DMS79 treated with DMSO at 0.1 percent for 48 hours (cell line): Measurements from ENCODE around the gene RNASE12.
"Not testable (repeated sequence)": the region's sequence is repeated elsewhere in the genome, so short reads cannot be mapped to it uniquely, and the experiment has no call there.

Experiments used
- DNase-seq: peaks from one replicate; lab custom pipeline; 2025; lab: John Stamatoyannopoulos, UW

RNASE12 gene

DNA sequence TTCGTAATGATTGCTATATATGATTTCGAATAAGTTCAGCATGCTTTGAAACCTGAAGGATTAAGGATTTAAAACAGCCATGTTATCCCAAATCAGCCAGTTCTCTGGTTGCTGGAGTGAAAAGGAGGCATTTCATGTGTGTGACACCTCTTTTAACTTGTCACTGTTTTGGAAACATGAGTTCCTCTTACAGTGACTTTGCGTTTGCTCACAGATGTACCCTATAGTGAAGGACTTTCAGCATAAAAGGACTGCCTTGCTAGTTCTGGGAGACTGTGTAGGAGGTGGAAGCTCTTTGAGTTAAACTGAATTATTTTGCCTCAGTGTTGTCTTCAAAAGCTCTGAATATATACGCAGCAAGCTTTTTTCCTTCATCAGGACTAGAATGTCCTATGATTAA, 10.9 kb downstream of the RNASE12 start:
- DNase-seq = no peak

DNA sequence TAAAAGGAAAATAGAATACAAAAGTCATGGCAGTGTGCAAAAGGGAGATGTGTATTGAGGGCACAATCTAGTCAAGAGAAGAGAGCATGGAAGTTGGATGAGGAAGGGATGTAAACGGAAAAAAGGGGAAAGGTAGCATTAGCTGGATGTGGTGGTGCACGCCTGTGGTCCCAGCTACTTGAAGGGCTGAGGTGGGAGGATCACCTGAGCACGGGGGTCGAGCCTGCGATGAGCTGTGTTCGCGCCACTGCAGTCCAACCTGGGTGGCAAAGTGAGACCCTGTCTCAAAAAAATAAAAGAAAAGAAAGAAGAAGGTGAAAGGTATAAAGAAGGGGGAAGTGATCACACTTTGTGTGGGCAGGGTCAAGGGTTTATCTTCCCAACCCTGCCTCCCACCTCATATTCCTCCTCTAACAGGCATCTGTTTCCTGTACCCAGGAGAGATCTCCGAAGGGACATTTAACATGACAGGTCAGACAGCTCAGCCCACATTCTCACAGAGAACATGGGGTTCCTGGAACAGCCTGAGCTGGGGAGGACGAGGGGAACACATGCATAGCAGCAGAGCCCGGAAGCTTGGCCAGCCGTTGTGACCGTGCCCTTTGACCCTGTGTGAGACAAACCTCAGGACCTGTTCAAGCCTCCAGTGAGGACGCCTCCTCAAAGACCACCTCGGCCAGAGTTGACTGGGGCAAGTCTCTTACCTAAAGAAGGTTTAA, 12.2 kb downstream of the RNASE12 start:
- DNase-seq = no peak

DNA sequence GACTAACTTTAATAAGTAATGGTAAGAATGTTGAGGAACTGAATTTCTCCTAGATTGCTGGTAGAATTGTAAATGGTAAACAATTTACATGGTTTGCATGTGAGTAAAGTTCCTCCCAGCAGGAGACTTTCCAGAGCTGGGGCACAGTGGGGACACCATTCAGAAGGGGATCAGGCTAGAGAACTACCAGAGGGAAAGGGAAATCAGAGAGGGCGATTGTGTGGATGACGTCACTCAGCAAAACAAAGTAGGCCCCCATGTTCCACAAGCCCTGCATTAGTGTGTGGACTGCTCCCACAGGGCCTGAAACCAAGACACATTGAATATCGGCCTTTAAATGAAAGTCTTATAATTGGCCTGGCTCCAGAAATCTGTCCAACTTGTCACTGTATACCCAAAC, 12.9 kb downstream of the RNASE12 start:
- no peak for DNase-seq

DNA sequence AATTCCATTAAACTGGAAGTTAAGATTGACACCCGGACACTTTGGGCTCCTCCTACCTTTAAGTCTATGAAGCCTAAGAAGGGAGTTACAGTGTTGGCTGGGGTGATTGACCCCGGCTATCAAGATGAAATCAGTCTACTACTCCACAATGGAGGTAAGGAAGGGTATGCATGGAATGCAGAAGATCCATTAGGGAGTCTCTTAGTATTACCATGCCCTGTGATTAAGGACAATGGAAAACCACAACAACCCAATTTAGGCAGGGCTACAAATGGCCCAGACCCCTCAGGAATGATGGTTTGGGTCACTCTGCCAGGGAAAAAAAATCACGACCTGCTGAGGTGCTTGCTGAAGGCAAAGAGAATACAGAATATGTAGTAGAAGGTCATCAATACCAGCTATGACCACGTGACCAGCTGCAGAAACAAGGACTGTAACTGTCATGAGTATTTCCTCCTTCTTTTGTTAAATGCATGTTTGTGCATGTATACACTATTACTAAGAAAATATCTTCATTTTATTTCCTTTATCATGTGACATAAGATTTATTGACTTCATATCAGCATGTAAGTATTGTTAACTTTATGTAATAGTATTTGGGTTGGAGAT, 18.7 kb downstream of the RNASE12 start:
- DNase-seq = not testable (repeated sequence)

DNA sequence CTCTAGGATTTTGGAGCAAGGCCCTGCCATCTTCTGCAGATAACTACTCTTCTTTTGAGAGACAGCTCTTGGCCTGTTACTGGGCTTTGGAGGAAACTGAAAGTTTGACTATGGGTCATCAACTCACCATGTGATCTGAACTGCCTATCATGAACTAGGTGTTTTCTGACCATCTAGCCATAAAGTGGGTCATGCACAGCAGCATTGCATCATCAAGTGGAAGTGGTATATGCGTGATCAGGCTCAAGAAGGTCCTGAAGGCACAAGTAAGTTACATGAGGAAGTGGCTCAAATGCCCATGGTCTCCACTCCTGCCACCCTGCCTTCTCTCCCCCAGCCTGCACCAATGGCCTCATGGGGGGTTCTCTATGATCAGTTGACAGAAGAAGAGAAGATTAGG, 20.5 kb downstream of the RNASE12 start:
- not testable (repeated sequence) for DNase-seq

GRCh38 chr14:20569865-20570264, 21.3 kb downstream of the RNASE12 start:
- DNase-seq = not testable (repeated sequence)

- DNase-seq = no peak
Measured at GRCh38 chr14:20569066-20569465, 22.1 kb downstream of the RNASE12 start.

- no peak for DNase-seq
Measured at GRCh38 chr14:20568393-20568792, 22.8 kb downstream of the RNASE12 start.

DNA sequence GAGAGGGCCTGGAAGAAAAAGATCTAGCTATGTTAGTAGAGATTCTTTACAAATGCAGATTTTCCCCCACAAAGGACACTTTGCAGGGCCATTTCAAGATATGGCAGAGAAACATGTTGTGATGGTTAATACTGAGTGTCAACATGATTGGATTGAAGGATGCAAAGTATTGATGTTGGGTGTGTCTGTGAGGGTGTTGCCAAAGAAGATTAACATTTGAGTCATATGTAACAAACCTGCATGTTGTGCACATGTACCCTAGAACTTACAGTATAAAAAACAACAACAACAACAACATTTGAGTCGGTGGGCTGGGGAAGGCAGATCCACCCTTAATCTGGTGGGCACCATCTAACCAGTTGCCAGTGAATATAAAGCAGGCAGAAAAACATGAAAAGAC, 24.0 kb downstream of the RNASE12 start:
- not testable (repeated sequence) for DNase-seq

GRCh38 chr14:20564501-20564997, 26.6 kb downstream of the RNASE12 start:
- no peak for DNase-seq

- DNase-seq = no peak
Measured at GRCh38 chr14:20563971-20564370, 27.2 kb downstream of the RNASE12 start.

GRCh38 chr14:20560961-20561360, 30.2 kb downstream of the RNASE12 start, which contains the start of gene RNASE9:
TSS of gene RNASE9 (minus strand) at chr14:20561047.
- no peak for DNase-seq

DNA sequence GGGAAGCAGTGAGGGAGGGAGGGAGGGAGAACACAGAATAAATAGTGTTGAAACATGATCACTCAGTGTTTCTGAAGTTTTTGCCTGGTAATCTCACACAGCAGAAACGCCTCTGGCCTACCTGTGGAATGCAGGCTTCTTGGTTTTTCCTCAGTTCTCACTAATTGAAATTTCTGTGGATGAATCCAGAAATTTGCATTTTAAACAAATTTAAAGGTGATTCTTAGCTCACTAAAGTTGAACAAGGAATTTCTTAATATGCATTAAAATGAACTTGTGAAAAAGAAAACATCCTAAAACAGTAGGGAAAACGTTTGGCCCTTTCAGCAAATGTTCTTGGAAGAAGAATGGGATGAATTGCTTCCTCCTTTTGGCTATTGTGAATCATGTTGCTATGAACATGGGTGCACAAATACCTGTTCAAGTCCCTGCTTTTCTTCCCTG, 31.7 kb downstream of the RNASE12 start:
- DNase-seq = no peak

DNA sequence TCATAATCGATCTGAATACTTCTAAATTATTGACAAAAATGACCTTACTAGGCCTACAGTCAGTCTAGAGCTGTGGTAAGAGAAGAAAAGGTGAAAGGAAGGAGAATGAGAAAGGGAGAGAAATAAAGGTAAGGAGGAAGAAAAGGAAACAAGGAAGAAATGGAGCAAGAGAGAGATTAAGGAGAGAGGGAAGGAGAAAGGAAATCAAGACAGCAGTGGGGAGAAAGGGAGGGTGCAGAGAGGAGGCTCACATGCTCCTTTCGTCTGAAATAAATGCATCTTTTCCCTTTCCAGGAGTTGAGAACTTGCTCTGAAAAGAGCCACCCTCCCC, 34.0 kb downstream of the RNASE12 start:
- no peak for DNase-seq

DNA sequence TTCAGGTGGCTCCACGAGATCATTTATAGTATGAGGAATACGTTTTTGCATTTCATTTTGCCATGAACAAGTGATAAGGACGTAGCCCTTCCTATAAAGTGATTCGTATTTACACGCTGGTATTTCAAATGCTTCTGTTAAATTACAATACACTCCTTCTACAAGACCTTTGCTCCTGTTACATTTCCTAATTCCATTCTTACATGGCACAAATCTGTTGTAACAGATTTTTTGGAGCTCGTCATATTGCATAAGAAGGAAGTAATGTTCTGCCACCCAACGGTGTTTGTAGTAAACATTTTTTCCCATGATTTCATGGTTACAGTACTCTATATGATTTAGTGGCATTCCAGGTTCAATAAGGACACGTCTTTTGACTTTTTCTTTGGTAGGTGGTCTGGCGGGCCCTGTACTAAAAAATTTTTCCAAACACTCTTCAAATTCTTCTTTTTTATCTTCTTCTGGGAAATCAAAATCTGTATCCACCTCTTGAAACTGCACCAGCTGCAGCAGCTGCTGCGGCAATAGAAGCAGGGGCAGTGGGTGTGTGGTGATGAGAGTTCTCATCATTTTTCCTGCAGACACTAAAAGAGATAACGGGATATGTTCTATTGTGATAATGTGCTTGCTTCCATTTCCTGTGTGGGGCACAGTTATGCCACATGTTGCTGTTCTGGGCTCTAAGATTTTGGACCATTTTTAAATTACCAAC, 34.5 kb downstream of the RNASE12 start:
- DNase-seq = no peak

GRCh38 chr14:20555845-20556244, 35.3 kb downstream of the RNASE12 start:
- no peak for DNase-seq

GRCh38 chr14:20553024-20553423, 38.2 kb downstream of the RNASE12 start:
- no peak for DNase-seq

DNA sequence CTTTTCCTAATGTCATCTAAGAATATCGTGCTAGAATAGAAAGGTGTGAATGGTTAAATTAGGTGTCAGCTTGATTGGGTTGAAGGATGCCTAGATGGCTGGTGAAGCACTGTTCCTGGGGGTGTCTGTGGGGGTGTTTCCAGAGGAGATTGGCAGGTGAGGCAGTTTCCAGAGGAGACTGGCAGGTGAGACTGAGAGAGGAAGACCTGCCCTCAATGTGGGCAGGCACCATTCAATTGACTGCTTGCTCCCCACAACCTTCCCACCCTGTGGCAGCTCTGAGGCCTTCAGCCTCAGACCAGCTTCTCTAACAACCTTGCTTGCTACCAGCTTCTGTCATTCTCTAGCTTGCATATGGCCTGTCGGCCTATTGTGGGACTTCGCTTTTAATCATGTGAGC, 39.6 kb downstream of the RNASE12 start:
- DNase-seq = no peak

DNA sequence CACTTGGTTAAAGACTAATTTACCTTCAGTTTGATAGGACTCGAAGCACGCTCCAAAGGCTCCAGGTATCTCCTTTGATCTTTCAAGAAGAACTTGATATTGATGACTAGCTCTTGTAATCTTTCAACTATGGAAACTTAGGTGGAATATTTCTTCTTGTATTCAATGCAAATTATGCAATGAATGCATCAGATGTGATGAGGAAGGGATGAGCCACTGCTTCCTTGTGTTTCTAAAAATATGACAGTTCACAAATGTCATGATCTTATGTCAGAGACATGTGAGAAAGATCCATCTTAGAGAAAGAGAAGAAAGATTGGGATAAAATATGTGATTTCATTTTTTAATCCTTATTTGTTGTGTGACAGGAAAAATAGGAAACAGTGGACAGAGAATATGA, 40.2 kb downstream of the RNASE12 start:
- no peak for DNase-seq

DNA sequence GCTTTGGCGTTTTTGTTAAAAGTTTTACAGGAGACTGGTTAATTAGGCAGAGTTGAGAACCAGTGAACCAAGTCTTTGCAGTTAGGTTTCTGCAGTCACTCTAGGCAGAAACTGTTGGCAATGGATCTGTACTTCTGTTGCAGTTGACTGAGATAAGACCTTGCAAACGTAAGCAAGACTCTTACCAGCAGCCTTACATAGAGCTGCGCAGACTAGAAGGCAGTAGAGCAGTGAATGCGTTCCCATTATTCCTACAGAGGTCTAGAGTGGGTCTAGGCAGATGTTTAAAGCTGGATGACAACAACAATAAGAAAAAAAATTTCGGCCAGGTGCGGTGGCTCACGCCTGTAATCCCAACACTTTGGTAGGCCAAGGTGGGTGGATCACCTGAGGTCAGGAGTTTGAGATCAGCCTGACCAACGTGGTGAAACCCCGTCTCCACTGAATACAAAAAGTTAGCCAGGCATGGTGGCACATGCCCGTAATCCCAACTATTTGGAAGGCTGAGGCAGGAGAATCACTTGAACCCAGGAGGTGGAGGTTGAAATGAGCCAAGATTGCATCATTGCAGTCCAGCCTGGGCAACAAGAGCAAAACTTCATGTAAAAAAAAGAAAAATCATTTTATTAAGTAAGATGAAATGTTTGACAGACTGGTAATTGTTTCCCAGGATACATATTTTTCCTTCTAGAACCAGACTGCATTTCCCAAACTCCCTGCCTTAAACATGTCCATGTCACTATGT, 42.6 kb downstream of the RNASE12 start:
- no peak for DNase-seq

DNA sequence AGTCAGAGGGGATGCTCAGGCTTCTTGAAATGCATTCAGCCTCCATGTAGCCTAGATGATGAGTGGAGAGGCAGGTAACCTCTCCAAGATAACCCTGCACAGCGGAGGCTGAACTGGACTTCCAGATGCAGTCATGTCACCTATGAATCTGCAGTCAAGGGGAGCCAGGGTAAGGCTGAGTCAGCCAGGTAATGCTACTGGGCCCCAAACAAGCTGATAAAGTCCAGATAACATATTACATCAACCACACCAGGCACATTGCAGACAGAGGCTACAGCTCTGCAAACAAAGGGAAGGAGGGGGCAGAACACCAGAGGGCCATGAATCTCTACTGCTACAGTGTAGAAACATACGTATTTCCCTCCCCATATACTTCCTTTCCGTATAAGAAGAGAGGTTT, 44.3 kb downstream of the RNASE12 start:
- DNase-seq = no peak
